GM13976 (cell line): ENCODE results near the gene ARHGAP9.

Source experiments
- DNase-seq: peaks from one replicate; pipeline ENCODE4 v3.0.0; 2012; ENCODE audit warnings: low spot score
- CTCF ChIP-seq: IDR thresholded peaks from 2 replicates; pipeline ENCODE4 v1.5.1; 2012; ENCODE audit warnings: borderline replicate concordance, mild to moderate bottlenecking; ENCODE audit not compliant: insufficient read depth; ENCODE audit errors: extremely low read depth, missing control alignments, control extremely low read depth
- in situ Hi-C: fragments of 300-500 bp; cut with MboI; formaldehyde crosslinking; loops from one replicate; pipeline ENCODE4 v1.12.0; 2022; ENCODE audit warnings: low sequenced_read_pairs, mixed read lengths, inconsistent platforms; ENCODE audit not compliant: unreplicated experiment

Gene ARHGAP9

GRCh38 chr12:57465747-57466505, 13.7 kb downstream of the ARHGAP9 start:
- TF ChIP-seq CTCF: no peak
- in situ Hi-C loops: no loop called here
- no peak for DNase-seq

DNA sequence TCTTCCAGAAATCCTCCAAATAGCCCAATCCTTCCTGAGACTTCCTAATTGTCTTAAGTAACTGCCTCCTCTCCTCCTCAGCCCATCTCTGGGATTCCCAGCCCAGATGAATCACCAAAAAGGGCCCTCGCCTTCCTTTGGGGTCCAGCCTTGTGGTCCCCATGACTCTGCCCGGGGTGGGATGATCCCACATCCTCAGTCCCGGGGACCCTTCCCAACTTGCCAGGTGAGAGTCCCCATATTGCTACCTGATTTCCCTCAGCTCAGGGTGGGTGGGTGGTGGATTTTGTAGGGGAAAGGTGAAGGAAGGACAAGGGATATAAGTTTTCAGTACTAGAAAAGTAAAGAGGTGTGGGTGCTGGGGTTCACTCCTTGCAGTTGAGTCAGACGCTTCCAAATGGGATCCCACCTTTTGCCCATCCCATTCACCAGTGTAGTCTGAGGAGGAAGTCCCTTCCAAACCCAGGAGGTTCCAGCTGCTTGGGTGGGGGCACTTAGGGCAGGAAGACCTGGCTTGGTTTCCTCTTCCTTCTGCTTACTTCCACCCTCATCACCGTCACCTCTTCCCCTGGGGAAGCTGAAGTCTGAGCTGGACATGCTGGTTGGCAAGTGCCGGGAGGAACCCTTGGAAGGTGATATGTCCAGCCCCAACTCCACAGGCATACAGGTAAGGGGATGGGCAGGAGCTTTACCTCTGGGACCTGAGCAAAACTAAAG, 14.5 kb downstream of the ARHGAP9 start:
- no peak for TF ChIP-seq CTCF
- DNase-seq: no peak
- in situ Hi-C loops: no loop called here

DNA sequence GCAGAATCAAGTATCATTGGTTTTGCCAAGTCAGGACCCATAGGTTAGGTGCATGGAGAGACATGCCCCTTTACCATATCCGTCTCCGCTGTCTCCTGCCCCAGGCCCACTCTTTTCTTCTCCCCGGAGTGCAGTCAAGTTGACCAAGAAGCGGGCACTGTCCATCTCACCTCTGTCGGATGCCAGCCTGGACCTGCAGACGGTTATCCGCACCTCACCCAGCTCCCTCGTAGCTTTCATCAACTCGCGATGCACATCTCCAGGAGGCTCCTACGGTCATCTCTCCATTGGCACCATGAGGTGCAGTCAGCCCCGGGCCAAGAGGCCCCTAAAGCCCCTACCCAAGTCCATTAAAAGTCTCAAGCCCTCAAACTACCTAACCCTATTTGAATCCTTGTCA, 15.1 kb downstream of the ARHGAP9 start:
- no peak for TF ChIP-seq CTCF
- DNase-seq: no peak
- in situ Hi-C loops: no loop called here

DNA sequence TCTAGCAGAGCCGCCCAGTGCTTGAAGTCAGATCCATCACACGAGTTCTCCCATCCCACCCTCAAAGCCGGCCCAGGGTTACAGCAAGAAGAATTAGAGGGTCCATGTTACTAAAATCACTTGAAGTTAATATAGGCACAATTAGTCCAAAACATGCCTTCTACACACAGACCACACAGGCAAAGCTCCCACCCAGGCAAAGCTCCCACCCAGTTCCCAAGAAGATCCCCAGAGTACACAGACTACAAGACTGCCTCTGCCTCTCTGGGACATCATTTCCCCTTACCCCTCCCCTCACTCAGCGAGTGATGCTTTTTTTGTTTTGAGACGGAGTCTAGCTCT, 16.8 kb downstream of the ARHGAP9 start:
- in situ Hi-C loops: no loop called here
- TF ChIP-seq CTCF: no peak
- no peak for DNase-seq

DNA sequence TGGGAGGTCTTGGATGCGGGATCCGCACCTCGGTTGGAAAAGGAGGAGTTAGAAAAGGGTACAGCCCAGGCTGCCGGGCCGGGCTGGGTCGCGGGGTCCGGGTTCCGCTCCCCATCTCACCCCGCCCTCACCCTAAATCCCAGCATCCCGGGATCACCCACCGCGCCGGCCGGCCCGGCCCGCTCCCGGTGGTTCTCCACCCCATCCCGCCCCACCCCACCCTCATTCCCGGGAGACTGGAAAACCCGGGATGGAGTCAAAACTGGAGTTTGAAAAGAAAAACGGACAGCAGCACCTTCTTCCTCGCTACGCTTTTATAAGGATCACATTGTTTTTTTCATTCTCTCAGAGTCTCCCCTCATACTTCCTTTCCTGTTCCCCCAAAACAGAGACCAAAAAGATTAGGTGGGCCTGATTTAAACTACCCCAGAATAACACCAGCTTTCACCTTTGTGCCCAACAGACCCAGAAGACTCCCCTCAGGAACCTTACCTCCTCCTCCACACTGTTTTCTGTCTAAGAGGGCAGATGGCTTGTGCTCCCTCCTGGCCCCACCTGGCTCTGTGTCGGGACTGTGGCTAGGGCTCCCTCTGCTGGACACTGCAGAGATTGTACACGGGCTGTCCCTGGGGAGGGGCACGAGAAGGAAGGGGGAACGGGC, 17.3 kb downstream of the ARHGAP9 start:
- peak; percentile 93 for DNase-seq
- in situ Hi-C loops: no loop called here
- TF ChIP-seq CTCF: peak; percentile 96

GRCh38 chr12:57461917-57462250, 17.8 kb downstream of the ARHGAP9 start:
- peak; percentile 51 for DNase-seq
- no peak for TF ChIP-seq CTCF
- in situ Hi-C loops: no loop called here
